ENCODE data around the gene PLD6.

The PLD6 gene

GRCh38 chr17:17225901-17226300 is 19.8 kb upstream of the PLD6 start:
- no peaks in the 10 kb centered on the region for H3K79me2 ChIP-seq (ENCODE audit: control insufficient read depth, low read length)
- no peaks in the 10 kb centered on the region for H3K9me3 ChIP-seq (ENCODE audit: control insufficient read depth, insufficient read depth, low read length)
- no peak overlapping the region for H3K4me3 ChIP-seq (ENCODE audit: low read length)
- no peaks in the 10 kb centered on the region for H4K20me1 ChIP-seq (ENCODE audit: control insufficient read depth, insufficient read depth, low read depth, low read length)
- no peaks in the 10 kb centered on the region for H3K4me1 ChIP-seq (ENCODE audit: control insufficient read depth, low read length)
- no peaks in the 10 kb centered on the region for H3K9me2 ChIP-seq (replicated peaks; ENCODE audit: control insufficient read depth, low read length)
- H3F3A ChIP-seq (ENCODE audit: control insufficient read depth, insufficient read depth) = no peaks in the 10 kb centered on the region
- H3K27ac ChIP-seq (ENCODE audit: low read depth, low read length) = no peak overlapping the region
- no peaks in the 10 kb centered on the region for H3K27me3 ChIP-seq (ENCODE audit: control insufficient read depth, low read length)
- TF ChIP-seq EZH2phosphoT487 (IDR thresholded peaks at IDR 0.05; ENCODE audit: borderline replicate concordance, low read length) = no peak
- TF ChIP-seq CTCF (IDR thresholded peaks at IDR 0.05; ENCODE audit: low read depth, low read length, poor library complexity, severe bottlenecking) = no peak
- peaks cover 25% of the 10 kb centered on the region for H3K36me3 ChIP-seq (ENCODE audit: control insufficient read depth, low read length)
- H3K4me2 ChIP-seq (ENCODE audit: low read length) = no peak overlapping the region

- TF ChIP-seq EZH2phosphoT487 (IDR thresholded peaks at IDR 0.05; ENCODE audit: borderline replicate concordance, low read length) = no peak
- peaks cover 25% of the 10 kb centered on the region for H3K36me3 ChIP-seq (ENCODE audit: control insufficient read depth, low read length)
- H3K27me3 ChIP-seq (ENCODE audit: control insufficient read depth, low read length) = no peaks in the 10 kb centered on the region
- H3K4me2 ChIP-seq (ENCODE audit: low read length) = no peak overlapping the region
- H3K27ac ChIP-seq (ENCODE audit: low read depth, low read length) = no peak overlapping the region
- no peaks in the 10 kb centered on the region for H3K9me2 ChIP-seq (replicated peaks; ENCODE audit: control insufficient read depth, low read length)
- H3K4me1 ChIP-seq (ENCODE audit: control insufficient read depth, low read length) = no peaks in the 10 kb centered on the region
- no peaks in the 10 kb centered on the region for H3K79me2 ChIP-seq (ENCODE audit: control insufficient read depth, low read length)
- no peaks in the 10 kb centered on the region for H3F3A ChIP-seq (ENCODE audit: control insufficient read depth, insufficient read depth)
- H3K4me3 ChIP-seq (ENCODE audit: low read length) = no peak overlapping the region
- H4K20me1 ChIP-seq (ENCODE audit: control insufficient read depth, insufficient read depth, low read depth, low read length) = no peaks in the 10 kb centered on the region
- H3K9me3 ChIP-seq (ENCODE audit: control insufficient read depth, insufficient read depth, low read length) = no peaks in the 10 kb centered on the region
These were observed 18.0 kb upstream of the PLD6 start for GRCh38 chr17:17224137-17224536.

DNA sequence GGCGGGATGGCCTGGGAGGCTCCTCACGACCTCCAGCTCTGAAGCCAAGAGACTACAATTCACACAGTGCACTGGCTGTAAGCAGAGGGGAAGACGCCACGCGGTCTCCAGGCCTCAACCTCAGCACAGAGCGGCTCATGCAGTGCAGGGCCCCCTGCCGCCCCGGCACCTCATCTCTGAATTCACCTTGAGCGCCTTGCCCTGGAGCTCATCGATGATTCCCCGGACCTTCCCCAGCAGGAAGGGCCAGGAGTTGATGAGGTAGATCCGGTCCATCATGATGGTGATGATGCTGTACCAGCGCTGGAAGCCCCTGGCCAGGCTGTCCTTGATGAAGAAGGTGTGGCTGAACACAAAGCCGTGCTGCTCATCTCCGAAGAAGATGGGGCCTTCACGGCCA is 17.6 kb upstream of the PLD6 start:
- H3K9me2 ChIP-seq (replicated peaks; ENCODE audit: control insufficient read depth, low read length) = no peaks in the 10 kb centered on the region
- H3F3A ChIP-seq (ENCODE audit: control insufficient read depth, insufficient read depth) = no peaks in the 10 kb centered on the region
- no peaks in the 10 kb centered on the region for H3K79me2 ChIP-seq (ENCODE audit: control insufficient read depth, low read length)
- H3K27ac ChIP-seq (ENCODE audit: low read depth, low read length) = no peak overlapping the region
- H3K27me3 ChIP-seq (ENCODE audit: control insufficient read depth, low read length) = no peaks in the 10 kb centered on the region
- no peaks in the 10 kb centered on the region for H3K9me3 ChIP-seq (ENCODE audit: control insufficient read depth, insufficient read depth, low read length)
- H4K20me1 ChIP-seq (ENCODE audit: control insufficient read depth, insufficient read depth, low read depth, low read length) = no peaks in the 10 kb centered on the region
- TF ChIP-seq CTCF (IDR thresholded peaks at IDR 0.05; ENCODE audit: low read depth, low read length, poor library complexity, severe bottlenecking) (no peak), EZH2phosphoT487 (IDR thresholded peaks at IDR 0.05; ENCODE audit: borderline replicate concordance, low read length) (no peak)
- peaks cover 26% of the 10 kb centered on the region for H3K36me3 ChIP-seq (ENCODE audit: control insufficient read depth, low read length)
- H3K4me3 ChIP-seq (ENCODE audit: low read length) = no peak overlapping the region
- no peak overlapping the region for H3K4me2 ChIP-seq (ENCODE audit: low read length)
- no peaks in the 10 kb centered on the region for H3K4me1 ChIP-seq (ENCODE audit: control insufficient read depth, low read length)

DNA sequence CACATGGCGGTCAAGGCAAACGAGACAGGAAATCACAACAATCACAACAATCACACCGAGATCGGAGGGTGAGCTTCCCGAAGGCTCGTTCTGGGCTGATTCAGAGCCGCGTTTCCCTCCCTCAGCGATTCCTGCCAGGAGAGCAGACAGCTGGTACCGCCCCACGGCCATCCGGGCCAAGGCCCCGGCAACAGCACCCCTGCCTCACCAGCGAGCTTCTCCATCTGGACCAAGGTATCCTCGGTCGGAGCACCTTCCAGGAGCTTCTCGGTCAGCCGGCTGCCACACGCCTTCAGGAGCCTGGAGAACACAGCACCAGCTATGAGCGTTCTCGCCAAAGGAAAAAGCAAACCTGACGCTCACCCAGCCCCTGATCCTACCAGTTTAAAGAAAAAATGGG is 15.2 kb upstream of the PLD6 start:
- no peak for TF ChIP-seq CTCF (IDR thresholded peaks at IDR 0.05; ENCODE audit: low read depth, low read length, poor library complexity, severe bottlenecking)
- no peak for TF ChIP-seq EZH2phosphoT487 (IDR thresholded peaks at IDR 0.05; ENCODE audit: borderline replicate concordance, low read length)
- Histone ChIP-seq H3K36me3 (ENCODE audit: control insufficient read depth, low read length) (peaks cover 31% of the 10 kb centered on the region), H3K27ac (ENCODE audit: low read depth, low read length) (no peak overlapping the region)

More for the DNA sequence above, 15.2 kb upstream of the PLD6 start:
- H3K4me1 ChIP-seq (ENCODE audit: control insufficient read depth, low read length) = no peaks in the 10 kb centered on the region
- no peak overlapping the region for H3K4me2 ChIP-seq (ENCODE audit: low read length)
- no peaks in the 10 kb centered on the region for H4K20me1 ChIP-seq (ENCODE audit: control insufficient read depth, insufficient read depth, low read depth, low read length)
- no peaks in the 10 kb centered on the region for H3K9me2 ChIP-seq (replicated peaks; ENCODE audit: control insufficient read depth, low read length)
- H3K79me2 ChIP-seq (ENCODE audit: control insufficient read depth, low read length) = no peaks in the 10 kb centered on the region
- H3F3A ChIP-seq (ENCODE audit: control insufficient read depth, insufficient read depth) = no peaks in the 10 kb centered on the region
- no peak overlapping the region for H3K4me3 ChIP-seq (ENCODE audit: low read length)
- no peaks in the 10 kb centered on the region for H3K27me3 ChIP-seq (ENCODE audit: control insufficient read depth, low read length)
- H3K9me3 ChIP-seq (ENCODE audit: control insufficient read depth, insufficient read depth, low read length) = no peaks in the 10 kb centered on the region

Measured in DOHH2 (cell line).